H1 (cell line): Measurements from ENCODE around the gene FGFBP2. TPM values are rescaled to one million over a fixed set of nuclear protein-coding genes. Genes with fewer than 3 reads are reported as not detected.

Experiments used
- CTCF ChIA-PET: fragments of 300-600 bp; sonication (Branson Sonifier 250); formaldehyde crosslinking; loops from one replicate; lab custom pipeline; 2021; ENCODE audit not compliant: partially characterized antibody; lab: Charles Lee
- POLR2A ChIA-PET: fragments of 300-600 bp; sonication (Branson Sonifier 250); formaldehyde crosslinking; loops from one replicate; lab custom pipeline; 2021; ENCODE audit warnings: inconsistent platforms; ENCODE audit not compliant: partially characterized antibody; lab: Charles Lee
- DNase-seq, 2 experiments: peaks; one replicate each; pipeline versions ENCODE4 v3.0.0 to v3.0.0-alpha.2; 2010 to 2022; ENCODE audit warnings: low spot score in 2 of 2, low read depth in 1 of 2, mixed read lengths in 1 of 2
- FAIRE-seq: peaks from 2 replicates; lab custom pipeline; 2011; peaks lifted over from hg19 to GRCh38; lab: Jason Lieb, UNC
- H2AFZ ChIP-seq: 2 replicates; pipeline ENCODE4 v1.8.1; 2012; ENCODE audit warnings: low read length, inconsistent platforms
- H2AK5ac ChIP-seq: 2 replicates; pipeline ENCODE4 v1.6.1; 2013; ENCODE audit warnings: low read depth, low read length
- H2BK120ac ChIP-seq: replicated peaks from 2 replicates; pipeline ENCODE3; 2013; ENCODE audit warnings: low read depth, low read length, inconsistent platforms
- H2BK12ac ChIP-seq: 2 replicates; pipeline ENCODE4 v1.6.1; 2013; ENCODE audit warnings: low read depth, low read length
- H2BK15ac ChIP-seq: 2 replicates; pipeline ENCODE4 v1.6.1; 2013; ENCODE audit warnings: low read length
- H2BK20ac ChIP-seq: 2 replicates; pipeline ENCODE4 v1.6.1; 2013; ENCODE audit warnings: low read length
- H2BK5ac ChIP-seq: 2 replicates; pipeline ENCODE4 v1.6.1; 2013; ENCODE audit warnings: low read depth, low read length
- H3K14ac ChIP-seq: 2 replicates; pipeline ENCODE4 v1.6.1; 2013; ENCODE audit warnings: inconsistent platforms; ENCODE audit not compliant: insufficient read length
- H3K18ac ChIP-seq: 2 replicates; pipeline ENCODE4 v1.6.1; 2013; ENCODE audit warnings: low read length; ENCODE audit errors: extremely low read depth
- H3K23ac ChIP-seq: 2 replicates; pipeline ENCODE4 v1.6.1; 2013; ENCODE audit warnings: inconsistent platforms; ENCODE audit not compliant: insufficient read length
- H3K23me2 ChIP-seq: 2 replicates; pipeline ENCODE4 v1.6.1; 2013; ENCODE audit warnings: low read depth, low read length
- H3K27ac ChIP-seq: 2 replicates; pipeline ENCODE4 v1.6.1; 2011; ENCODE audit warnings: low read depth, low read length, inconsistent platforms
- H3K27me3 ChIP-seq, 4 experiments: replicated peaks in 1 of 4; 1 replicate in 1 of 4; 2 replicates in 3 of 4; pipeline versions ENCODE4 v1.6.1 to v1.8.1; 2011 to 2013; ENCODE audit warnings: low read length in 3 of 4, mild to moderate bottlenecking in 3 of 4, inconsistent platforms in 2 of 4, mixed read lengths in 2 of 4, moderate library complexity in 1 of 4; ENCODE audit not compliant: control insufficient read depth in 3 of 4, insufficient read depth in 3 of 4; ENCODE audit errors: extremely low read depth in 1 of 4
- H3K36me3 ChIP-seq, 4 experiments: 2 replicates each; pipeline versions ENCODE4 v1.6.1 to v1.8.1; 2011 to 2013; ENCODE audit warnings: mild to moderate bottlenecking in 4 of 4, low read length in 3 of 4, moderate library complexity in 2 of 4, control low read depth in 1 of 4, inconsistent platforms in 1 of 4; ENCODE audit not compliant: insufficient read depth in 4 of 4, control insufficient read depth in 2 of 4
- H3K4ac ChIP-seq: replicated peaks from 2 replicates; pipeline ENCODE3; 2013; ENCODE audit warnings: low read length, low read depth, mixed read lengths, inconsistent platforms; ENCODE audit not compliant: insufficient read length
- H3K4me1 ChIP-seq, 4 experiments: replicated peaks in 1 of 4; 1 replicate in 1 of 4; 2 replicates in 3 of 4; pipeline versions ENCODE4 v1.6.1 to v1.8.1; 2011 to 2013; ENCODE audit warnings: low read length in 3 of 4, inconsistent platforms in 2 of 4, mixed read lengths in 1 of 4; ENCODE audit not compliant: insufficient read depth in 4 of 4, control insufficient read depth in 3 of 4
- H3K4me2 ChIP-seq, 2 experiments: 2 replicates each; pipeline versions ENCODE4 v1.6.1 to v1.8.1; 2011 to 2013; ENCODE audit warnings: low read depth in 2 of 2, low read length in 2 of 2, control low read depth in 1 of 2, inconsistent platforms in 1 of 2, mild to moderate bottlenecking in 1 of 2; ENCODE audit not compliant: insufficient read depth in 1 of 2
- H3K4me3 ChIP-seq, 4 experiments: fragments of 200-600, 300-600 bp in 1 of 4; sonication (generic), shearing (Covaris generic), sonication (Bioruptor Twin) in 1 of 4; 2 replicates each; pipeline versions ENCODE4 v1.5.1 to v1.8.1; 2011 to 2016; ENCODE audit warnings: low read length in 4 of 4, low read depth in 3 of 4, control low read depth in 2 of 4, inconsistent platforms in 2 of 4, mild to moderate bottlenecking in 2 of 4, mixed read lengths in 1 of 4, moderate library complexity in 1 of 4; ENCODE audit not compliant: insufficient read depth in 2 of 4; ENCODE audit errors: extremely low read depth in 1 of 4
- H3K56ac ChIP-seq: replicated peaks from 2 replicates; pipeline ENCODE3; 2013; ENCODE audit warnings: low read depth, mild to moderate bottlenecking, mixed read lengths, low read length, inconsistent platforms; ENCODE audit not compliant: insufficient read length
- H3K79me1 ChIP-seq: 2 replicates; pipeline ENCODE4 v1.6.1; 2013; ENCODE audit warnings: low read depth, low read length, control low read depth
- H3K79me2 ChIP-seq, 2 experiments: 2 replicates each; pipeline versions ENCODE4 v1.6.1 to v1.8.1; 2012 to 2013; ENCODE audit warnings: low read length in 2 of 2, mild to moderate bottlenecking in 2 of 2, inconsistent platforms in 1 of 2; ENCODE audit not compliant: insufficient read depth in 2 of 2, control insufficient read depth in 1 of 2
- H3K9ac ChIP-seq, 4 experiments: replicated peaks in 1 of 4; 1 replicate in 1 of 4; 2 replicates in 3 of 4; pipeline versions ENCODE4 v1.6.1 to v1.8.1; 2011 to 2013; ENCODE audit warnings: low read depth in 3 of 4, low read length in 3 of 4, control low read depth in 2 of 4, mild to moderate bottlenecking in 2 of 4, moderate library complexity in 2 of 4, inconsistent platforms in 1 of 4; ENCODE audit errors: extremely low read depth in 1 of 4
- H3K9me3 ChIP-seq, 2 experiments: 2 replicates each; pipeline versions ENCODE4 v1.6.1 to v1.8.1; 2012 to 2013; ENCODE audit warnings: mild to moderate bottlenecking in 2 of 2, moderate library complexity in 2 of 2, control low read depth in 1 of 2, inconsistent platforms in 1 of 2, low read depth in 1 of 2, low read length in 1 of 2, mixed read lengths in 1 of 2; ENCODE audit not compliant: insufficient read depth in 2 of 2
- H4K20me1 ChIP-seq, 2 experiments: replicated peaks in 1 of 2; 2 replicates each; pipeline versions ENCODE3 to v1.8.1; 2011 to 2013; ENCODE audit warnings: inconsistent platforms in 2 of 2, low read length in 2 of 2, mild to moderate bottlenecking in 1 of 2; ENCODE audit not compliant: insufficient read depth in 2 of 2, control insufficient read depth in 1 of 2
- H4K5ac ChIP-seq: 2 replicates; pipeline ENCODE4 v1.6.1; 2013; ENCODE audit warnings: low read length, low read depth, mixed read lengths, inconsistent platforms; ENCODE audit not compliant: insufficient read length
- H4K8ac ChIP-seq: 2 replicates; pipeline ENCODE4 v1.8.0; 2013; ENCODE audit warnings: mild to moderate bottlenecking, moderate library complexity, low read length, inconsistent platforms; ENCODE audit not compliant: insufficient read depth; ENCODE audit errors: extremely low read depth
- H4K91ac ChIP-seq: replicated peaks from 2 replicates; pipeline ENCODE3; 2013; ENCODE audit warnings: low read length, mixed read lengths, inconsistent platforms; ENCODE audit not compliant: insufficient read length
- ASH2L ChIP-seq: fragments of 200-600, 300-600 bp; sonication (generic); IDR thresholded peaks from one replicate; pipeline ENCODE4 v1.7.1; 2017; ENCODE audit warnings: low read length
- ATF3 ChIP-seq: IDR thresholded peaks from 2 replicates; pipeline ENCODE4 v1.6.1; 2011; ENCODE audit warnings: low read depth, mild to moderate bottlenecking, low read length; ENCODE audit not compliant: insufficient read depth
- BACH1 ChIP-seq: IDR thresholded peaks from 2 replicates; pipeline ENCODE4 v1.6.1; 2012; ENCODE audit warnings: low read length, improper control_type of control experiment
- CTBP2 ChIP-seq: IDR thresholded peaks from 2 replicates; pipeline ENCODE4 v1.7.0; 2011; ENCODE audit warnings: borderline replicate concordance, mild to moderate bottlenecking, moderate library complexity, mixed read lengths, low read length; ENCODE audit not compliant: insufficient read depth, insufficient read length
- EP300 ChIP-seq, 2 experiments: IDR thresholded peaks; 1 replicate in 1 of 2; 2 replicates in 1 of 2; pipeline ENCODE4 v1.6.1; 2011 to 2012; ENCODE audit warnings: low read depth in 2 of 2, low read length in 2 of 2, mild to moderate bottlenecking in 2 of 2, borderline replicate concordance in 1 of 2, inconsistent platforms in 1 of 2, moderate library complexity in 1 of 2
- GABPA ChIP-seq: IDR thresholded peaks from 2 replicates; pipeline ENCODE4 v1.6.1; 2011; ENCODE audit warnings: mild to moderate bottlenecking, low read length, moderate library complexity, borderline replicate concordance; ENCODE audit not compliant: insufficient read depth
- HDAC2 ChIP-seq, 2 experiments: fragments of 300-600 bp in 1 of 2; sonication (generic) in 1 of 2; IDR thresholded peaks; 2 replicates each; pipeline ENCODE4 v1.6.1; 2011 to 2012; ENCODE audit warnings: low read depth in 2 of 2, low read length in 2 of 2, mild to moderate bottlenecking in 2 of 2, moderate library complexity in 2 of 2, borderline replicate concordance in 1 of 2, inconsistent platforms in 1 of 2
- JUND ChIP-seq: IDR thresholded peaks from 2 replicates; pipeline ENCODE4 v1.6.1; 2011; ENCODE audit warnings: mild to moderate bottlenecking, improper control_type of control experiment, low read length
- KDM5A ChIP-seq: fragments of 200-600 bp; IDR thresholded peaks from 2 replicates; pipeline ENCODE4 v1.7.1; 2012; ENCODE audit warnings: mild to moderate bottlenecking, low read length, inconsistent platforms, mixed read lengths
- MAFK ChIP-seq: IDR thresholded peaks from 2 replicates; pipeline ENCODE4 v1.6.1; 2012; ENCODE audit warnings: low read depth, mild to moderate bottlenecking, improper control_type of control experiment, low read length
- RNF2 ChIP-seq: fragments of 200-900, 300-1000 bp; sonication (generic); IDR thresholded peaks from 2 replicates; pipeline ENCODE4 v1.7.1; 2016; ENCODE audit warnings: borderline replicate concordance, low read depth, mild to moderate bottlenecking, antibody characterized with exemption, low read length; ENCODE audit not compliant: poor library complexity, severe bottlenecking; ENCODE audit errors: missing control alignments
- SIRT6 ChIP-seq: IDR thresholded peaks from one replicate; pipeline ENCODE4 v1.7.1; 2012; ENCODE audit warnings: low read length, inconsistent platforms
- TCF12 ChIP-seq: IDR thresholded peaks from 2 replicates; pipeline ENCODE4 v1.6.1; 2011; ENCODE audit warnings: low read depth, mild to moderate bottlenecking, low read length
- WGBS, 2 experiments: shearing (Covaris generic) in 1 of 2; methylation state at CpG; one replicate each; pipeline versions ENCODE4 v1.1.6 to v1.1.7; 2013 to 2015; ENCODE audit warnings: low lambda C conversion rate in 2 of 2, mixed read lengths in 2 of 2, inconsistent platforms in 1 of 2, low coverage in 1 of 2, missing lambda C conversion rate in 1 of 2; ENCODE audit not compliant: insufficient replicate concordance in 2 of 2, insufficient coverage in 1 of 2, insufficient read length in 1 of 2; ENCODE audit errors: extremely low coverage in 1 of 2, missing lambda C conversion rate in 1 of 2; 5-methylcytosine and 5-hydroxymethylcytosine counted together
- polyA plus RNA-seq, 7 experiments: library from polyadenylated mRNA; depleted of rRNA in 3 of 7; stranded (reverse) in 5 of 7; unstranded in 2 of 7; fragments of >200 nt in 5 of 7; fragments of 200-250 nt in 2 of 7; gene quantifications; 1 replicate in 5 of 7; 2 replicates in 1 of 7; 4 replicates in 1 of 7; pipeline versions ENCODE4 v1.2.1 to v1.2.3, GENCODE V29; 2011 to 2013; ENCODE audit warnings: missing spikeins in 2 of 7, mixed read lengths in 2 of 7
- total RNA-seq: library from RNA; stranded (reverse); fragmentation: NEBNext Ultra II Directional; extraction: Animal tissue kit (Norgen Biotek cat#: 25700); gene quantifications from 2 replicates; pipeline ENCODE4 v1.2.1, GENCODE V29; 2021

FGFBP2 gene
- total and polyA plus RNA-seq, 2 of the 8 experiments (the other 6 are each of a cell fraction or from before 2014, with no cell fraction given): 0.15 TPM; not detected in 1

GRCh38 chr4:15914291-15914690, 48.7 kb downstream of the FGFBP2 start:
- no peak overlapping the region for H3K4me2 ChIP-seq
- peaks cover 0 to 6% of the 10 kb centered on the region in 2 experiments; a peak in 1 of 4 replicates for H3K9me3 ChIP-seq
- CTCF ChIA-PET: interaction anchor here (0.6 to 1.3 kb wide), 4 partner anchors 32 to 353 kb away, joined by 3 to 5 read pairs (median 4); no protein-coding TSS in a partner anchor
- H3K18ac ChIP-seq: no peak overlapping the region
- no peaks in the 10 kb centered on the region; a peak in 1 of 7 replicates for H3K27me3 ChIP-seq
- no peak overlapping the region for H3K9ac ChIP-seq
- 94% methylated on average over 4 of the region's 4 CpGs; no CpG with 5 or more reads in 1 of the 2 experiments for WGBS, 2 experiments
- FAIRE-seq (no peak), DNase-seq (no peak)
- H2BK20ac ChIP-seq: no peak overlapping the region
- H3K23ac ChIP-seq: no peak overlapping the region
- H2BK15ac ChIP-seq: no peak overlapping the region
- no peak overlapping the region for H4K8ac ChIP-seq
- H3K79me2 ChIP-seq: no peaks in the 10 kb centered on the region
- no peak overlapping the region for H2BK120ac ChIP-seq
- no peak overlapping the region for H2AK5ac ChIP-seq
- H3K4ac ChIP-seq: no peak overlapping the region
- no peaks in the 10 kb centered on the region for H4K20me1 ChIP-seq
- H4K5ac ChIP-seq: no peak overlapping the region
- no peaks in the 10 kb centered on the region for H3K23me2 ChIP-seq
- H3K79me1 ChIP-seq: no peaks in the 10 kb centered on the region
- H4K91ac ChIP-seq: no peak overlapping the region
- no peak overlapping the region for H2BK5ac ChIP-seq
- POLR2A ChIA-PET: no interaction called here
- H3K14ac ChIP-seq: no peak overlapping the region
- H2AFZ ChIP-seq: no peak overlapping the region
- H3K27ac ChIP-seq: no peak overlapping the region
- H3K36me3 ChIP-seq: no peaks in the 10 kb centered on the region
- no peak overlapping the region for H3K4me3 ChIP-seq
- no peaks in the 10 kb centered on the region for H3K4me1 ChIP-seq
- no peak overlapping the region for H3K56ac ChIP-seq
- H2BK12ac ChIP-seq: no peak overlapping the region
- no peak for TF ChIP-seq BACH1
- TF ChIP-seq EP300 (IDR thresholded peaks at IDR 0.05; ENCODE audit: borderline replicate concordance in 1 of 2, low read depth in 2 of 2, low read length in 2 of 2): no peak
- TF ChIP-seq ASH2L: no peak
- TF ChIP-seq CTBP2: no peak
- TF ChIP-seq MAFK: no peak
- no peak for TF ChIP-seq GABPA
- TF ChIP-seq SIRT6: no peak
- no peak for TF ChIP-seq RNF2
- no peak for TF ChIP-seq KDM5A
- TF ChIP-seq ATF3: no peak
- TF ChIP-seq TCF12: no peak
- TF ChIP-seq HDAC2 (IDR thresholded peaks at IDR 0.05; ENCODE audit: borderline replicate concordance in 1 of 2, low read depth in 2 of 2, low read length in 2 of 2): no peak
- no peak for TF ChIP-seq JUND
